ENCODE results near the gene EEF1A2.
"Not testable (repeated sequence)": the region's sequence is repeated elsewhere in the genome, so short reads cannot be mapped to it uniquely, and the experiment has no call there.

Gene EEF1A2

GRCh38 chr20:63484236-63484635 is 14.6 kb downstream of the EEF1A2 start:
- DNase-seq = no peak

- DNase-seq = no peak
Observed at GRCh38 chr20:63483834-63484233, 15.0 kb downstream of the EEF1A2 start.

- no peak for DNase-seq
Observed at GRCh38 chr20:63482021-63482587, 16.8 kb downstream of the EEF1A2 start.

- DNase-seq = no peak
Observed at GRCh38 chr20:63481503-63481902, 17.4 kb downstream of the EEF1A2 start.

GRCh38 chr20:63479695-63480419 is 19.0 kb downstream of the EEF1A2 start:
- DNase-seq = not testable (repeated sequence)

- no peak for DNase-seq
Observed at GRCh38 chr20:63478346-63479302, 20.3 kb downstream of the EEF1A2 start.

- no peak for DNase-seq
Observed at GRCh38 chr20:63477944-63478343, 20.9 kb downstream of the EEF1A2 start.

- DNase-seq = no peak
Observed at GRCh38 chr20:63477061-63477616, 21.7 kb downstream of the EEF1A2 start.

- no peak for DNase-seq
Observed at GRCh38 chr20:63475209-63475608, 23.7 kb downstream of the EEF1A2 start.

- no peak for DNase-seq
Observed at GRCh38 chr20:63473555-63474449, 25.1 kb downstream of the EEF1A2 start.

GRCh38 chr20:63472862-63473390 is 26.0 kb downstream of the EEF1A2 start:
- DNase-seq = no peak

- no peak for DNase-seq
Observed at GRCh38 chr20:63471981-63472831, 26.7 kb downstream of the EEF1A2 start, which contains the start of gene KCNQ2. Gene KCNQ2 (minus strand): TSS chr20:63472655. CDS start chr20:63472463, 192 bp downstream.

- no peak for DNase-seq
Observed at GRCh38 chr20:63471717-63471980, 27.2 kb downstream of the EEF1A2 start.

GRCh38 chr20:63471002-63471716 is 27.7 kb downstream of the EEF1A2 start:
- no peak for DNase-seq

- DNase-seq = no peak
Observed at GRCh38 chr20:63470410-63470809, 28.5 kb downstream of the EEF1A2 start.

- no peak for DNase-seq
Observed at GRCh38 chr20:63469713-63470101, 29.2 kb downstream of the EEF1A2 start.

- no peak for DNase-seq
Observed at GRCh38 chr20:63469019-63469712, 29.7 kb downstream of the EEF1A2 start.

- no peak for DNase-seq
Observed at GRCh38 chr20:63468421-63468820, 30.5 kb downstream of the EEF1A2 start.

- DNase-seq = no peak
Observed at GRCh38 chr20:63467294-63468083, 31.4 kb downstream of the EEF1A2 start.
